HG02973 (cell line): ENCODE measurements around the gene CT45A7.
"Not testable (repeated sequence)": the region's sequence is repeated elsewhere in the genome, so short reads cannot be mapped to it uniquely, and the experiment has no call there.

ENCODE experiments used
- ATAC-seq: cut with Tn5 transposase; IDR thresholded peaks from one replicate; pipeline ENCODE4 v1.9.1; 2021; ENCODE audit warnings: moderate library complexity; ENCODE audit not compliant: unreplicated experiment

CT45A7 gene, protein sequence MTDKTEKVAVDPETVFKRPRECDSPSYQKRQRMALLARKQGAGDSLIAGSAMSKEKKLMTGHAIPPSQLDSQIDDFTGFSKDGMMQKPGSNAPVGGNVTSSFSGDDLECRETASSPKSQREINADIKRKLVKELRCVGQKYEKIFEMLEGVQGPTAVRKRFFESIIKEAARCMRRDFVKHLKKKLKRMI

DNA sequence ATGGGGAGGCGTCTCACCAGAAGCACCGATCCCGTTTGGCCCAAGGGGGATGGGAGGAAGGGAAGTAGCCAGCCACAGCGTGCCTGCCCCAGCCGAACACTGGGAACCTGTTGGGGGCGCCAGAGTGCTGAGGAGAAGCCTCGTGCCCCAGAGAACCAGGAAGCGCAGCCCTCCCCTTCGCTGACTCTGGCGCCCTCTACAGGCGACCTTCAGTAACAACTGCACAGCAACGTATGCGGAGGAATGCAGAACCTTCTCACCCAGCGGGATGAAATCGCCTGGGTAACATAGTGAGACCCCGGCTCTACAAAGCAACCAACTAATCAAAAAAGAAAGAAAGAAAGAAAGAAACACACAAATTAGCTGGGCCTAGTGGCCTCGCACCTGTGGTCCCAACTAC, at the start of gene CT45A7:
Gene CT45A7, minus strand, starts transcription at position 101 of the 400 bp plus-strand sequence. CDS start 3,747 bp downstream, outside the sequence.
- not testable (repeated sequence) for ATAC-seq

DNA sequence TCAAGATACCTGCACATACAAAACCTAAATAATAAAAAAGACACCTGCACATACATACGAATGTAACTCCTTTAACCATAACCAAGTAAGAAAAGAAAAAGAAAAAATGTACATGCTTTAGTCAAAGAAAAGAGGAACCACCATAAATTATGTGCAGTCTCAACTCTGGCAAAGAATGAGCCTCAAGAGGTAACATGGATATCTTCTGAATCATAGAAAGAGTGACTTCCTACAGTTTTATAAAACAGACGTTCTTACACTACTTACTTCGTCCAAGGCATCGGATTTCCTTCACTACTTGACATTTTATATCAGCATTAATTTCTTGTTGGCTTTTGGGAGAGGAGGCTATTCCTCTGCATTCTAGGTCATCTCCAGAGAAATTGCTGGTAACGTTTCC, 45.7 kb upstream of the CT45A7 start:
- not testable (repeated sequence) for ATAC-seq

DNA sequence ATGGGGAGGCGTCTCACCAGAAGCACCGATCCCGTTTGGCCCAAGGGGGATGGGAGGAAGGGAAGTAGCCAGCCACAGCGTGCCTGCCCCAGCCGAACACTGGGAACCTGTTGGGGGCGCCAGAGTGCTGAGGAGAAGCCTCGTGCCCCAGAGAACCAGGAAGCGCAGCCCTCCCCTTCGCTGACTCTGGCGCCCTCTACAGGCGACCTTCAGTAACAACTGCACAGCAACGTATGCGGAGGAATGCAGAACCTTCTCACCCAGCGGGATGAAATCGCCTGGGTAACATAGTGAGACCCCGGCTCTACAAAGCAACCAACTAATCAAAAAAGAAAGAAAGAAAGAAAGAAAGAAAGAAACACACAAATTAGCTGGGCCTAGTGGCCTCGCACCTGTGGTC, 34.6 kb upstream of the CT45A7 start, which contains the start of gene CT45A9:
Gene CT45A9, minus strand, starts transcription at position 101 of the 400 bp plus-strand sequence. CDS start 3,751 bp downstream, outside the sequence.
- not testable (repeated sequence) for ATAC-seq

DNA sequence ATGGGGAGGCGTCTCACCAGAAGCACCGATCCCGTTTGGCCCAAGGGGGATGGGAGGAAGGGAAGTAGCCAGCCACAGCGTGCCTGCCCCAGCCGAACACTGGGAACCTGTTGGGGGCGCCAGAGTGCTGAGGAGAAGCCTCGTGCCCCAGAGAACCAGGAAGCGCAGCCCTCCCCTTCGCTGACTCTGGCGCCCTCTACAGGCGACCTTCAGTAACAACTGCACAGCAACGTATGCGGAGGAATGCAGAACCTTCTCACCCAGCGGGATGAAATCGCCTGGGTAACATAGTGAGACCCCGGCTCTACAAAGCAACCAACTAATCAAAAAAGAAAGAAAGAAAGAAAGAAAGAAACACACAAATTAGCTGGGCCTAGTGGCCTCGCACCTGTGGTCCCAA, 17.4 kb upstream of the CT45A7 start, which contains the start of gene CT45A8:
Gene CT45A8, minus strand, starts transcription at position 101 of the 400 bp plus-strand sequence. CDS start 3,755 bp downstream, outside the sequence.
- not testable (repeated sequence) for ATAC-seq

DNA sequence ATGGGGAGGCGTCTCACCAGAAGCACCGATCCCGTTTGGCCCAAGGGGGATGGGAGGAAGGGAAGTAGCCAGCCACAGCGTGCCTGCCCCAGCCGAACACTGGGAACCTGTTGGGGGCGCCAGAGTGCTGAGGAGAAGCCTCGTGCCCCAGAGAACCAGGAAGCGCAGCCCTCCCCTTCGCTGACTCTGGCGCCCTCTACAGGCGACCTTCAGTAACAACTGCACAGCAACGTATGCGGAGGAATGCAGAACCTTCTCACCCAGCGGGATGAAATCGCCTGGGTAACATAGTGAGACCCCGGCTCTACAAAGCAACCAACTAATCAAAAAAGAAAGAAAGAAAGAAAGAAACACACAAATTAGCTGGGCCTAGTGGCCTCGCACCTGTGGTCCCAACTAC, 17.2 kb downstream of the CT45A7 start, which contains the start of gene CT45A2:
Gene CT45A2, minus strand, starts transcription at position 101 of the 400 bp plus-strand sequence. CDS start 3,747 bp downstream, outside the sequence.
- ATAC-seq, result not testable (repeated sequence)

DNA sequence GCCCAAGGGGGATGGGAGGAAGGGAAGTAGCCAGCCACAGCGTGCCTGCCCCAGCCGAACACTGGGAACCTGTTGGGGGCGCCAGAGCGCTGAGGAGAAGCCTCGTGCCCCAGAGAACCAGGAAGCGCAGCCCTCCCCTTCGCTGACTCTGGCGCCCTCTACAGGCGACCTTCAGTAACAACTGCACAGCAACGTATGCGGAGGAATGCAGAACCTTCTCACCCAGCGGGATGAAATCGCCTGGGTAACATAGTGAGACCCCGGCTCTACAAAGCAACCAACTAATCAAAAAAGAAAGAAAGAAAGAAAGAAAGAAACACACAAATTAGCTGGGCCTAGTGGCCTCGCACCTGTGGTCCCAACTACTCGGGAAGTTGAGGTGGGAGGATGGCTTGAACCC, 34.4 kb downstream of the CT45A7 start, which contains the start of gene CT45A6:
Gene CT45A6, minus strand, starts transcription at position 101 of the 400 bp plus-strand sequence. CDS start 3,794 bp downstream, outside the sequence.
- not testable (repeated sequence) for ATAC-seq

DNA sequence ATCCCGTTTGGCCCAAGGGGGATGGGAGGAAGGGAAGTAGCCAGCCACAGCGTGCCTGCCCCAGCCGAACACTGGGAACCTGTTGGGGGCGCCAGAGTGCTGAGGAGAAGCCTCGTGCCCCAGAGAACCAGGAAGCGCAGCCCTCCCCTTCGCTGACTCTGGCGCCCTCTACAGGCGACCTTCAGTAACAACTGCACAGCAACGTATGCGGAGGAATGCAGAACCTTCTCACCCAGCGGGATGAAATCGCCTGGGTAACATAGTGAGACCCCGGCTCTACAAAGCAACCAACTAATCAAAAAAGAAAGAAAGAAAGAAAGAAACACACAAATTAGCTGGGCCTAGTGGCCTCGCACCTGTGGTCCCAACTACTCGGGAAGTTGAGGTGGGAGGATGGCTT, 51.7 kb downstream of the CT45A7 start, which contains the start of gene CT45A5:
Gene CT45A5, minus strand, starts transcription at position 101 of the 400 bp plus-strand sequence. CDS start 3,774 bp downstream, outside the sequence.
- ATAC-seq, result not testable (repeated sequence)
